Measurements from ENCODE around the gene KIF1B.

KIF1B gene

GRCh38 chr1:10209905-10210810 lies at the start of gene KIF1B:
KIF1B (plus strand) TSS chr1:10210570; CDS start chr1:10232329, 21,759 bp downstream.
- peak; percentile 96 for DNase-seq (ENCODE audit: low spot score)

- no peak for DNase-seq (ENCODE audit: low spot score)
These were observed 49.4 kb upstream of the KIF1B start for GRCh38 chr1:10160907-10161490.

- DNase-seq (ENCODE audit: low spot score), result no peak
These were observed 48.7 kb upstream of the KIF1B start for GRCh38 chr1:10161541-10162290.

GRCh38 chr1:10168912-10169514 lies 41.4 kb upstream of the KIF1B start:
- no peak for DNase-seq (ENCODE audit: low spot score)

GRCh38 chr1:10170239-10170574 lies 40.2 kb upstream of the KIF1B start:
- no peak for DNase-seq (ENCODE audit: low spot score)

- no peak for DNase-seq (ENCODE audit: low spot score)
These were observed 39.1 kb upstream of the KIF1B start for GRCh38 chr1:10171105-10171767.

GRCh38 chr1:10171995-10172669 lies 38.2 kb upstream of the KIF1B start:
- DNase-seq (ENCODE audit: low spot score), result no peak

- no peak for DNase-seq (ENCODE audit: low spot score)
These were observed 36.8 kb upstream of the KIF1B start for GRCh38 chr1:10173582-10173981.

GRCh38 chr1:10177876-10178275 lies 32.5 kb upstream of the KIF1B start:
- DNase-seq (ENCODE audit: low spot score), result no peak

GRCh38 chr1:10178597-10179405 lies 31.6 kb upstream of the KIF1B start:
- DNase-seq (ENCODE audit: low spot score), result no peak

- DNase-seq (ENCODE audit: low spot score), result no peak
These were observed 30.8 kb upstream of the KIF1B start for GRCh38 chr1:10179406-10180091.

- DNase-seq (ENCODE audit: low spot score), result no peak
These were observed 29.2 kb upstream of the KIF1B start for GRCh38 chr1:10181154-10181553.

GRCh38 chr1:10185759-10186158 lies 24.6 kb upstream of the KIF1B start:
- no peak for DNase-seq (ENCODE audit: low spot score)

- DNase-seq (ENCODE audit: low spot score), result no peak
These were observed 23.9 kb upstream of the KIF1B start for GRCh38 chr1:10186331-10187025.

GRCh38 chr1:10187026-10187334 lies 23.4 kb upstream of the KIF1B start:
- DNase-seq (ENCODE audit: low spot score), result no peak

- DNase-seq (ENCODE audit: low spot score), result no peak
These were observed 22.2 kb upstream of the KIF1B start for GRCh38 chr1:10188133-10188650.

GRCh38 chr1:10189659-10190058 lies 20.7 kb upstream of the KIF1B start:
- DNase-seq (ENCODE audit: low spot score), result no peak

- DNase-seq (ENCODE audit: low spot score), result no peak
These were observed 18.1 kb upstream of the KIF1B start for GRCh38 chr1:10192263-10192662.

GRCh38 chr1:10193288-10193687 lies 17.1 kb upstream of the KIF1B start:
- no peak for DNase-seq (ENCODE audit: low spot score)

All from hematopoietic multipotent progenitor cell treated with erythropoietin and hydrocortisone succinate and interleukin-3 and kit ligand, for 15 days (in vitro differentiated cells).